ENCODE results near the gene KNOP1. TPM values are rescaled to one million over a fixed set of nuclear protein-coding genes. Genes with fewer than 3 reads are reported as not detected.

KNOP1 gene
- total and polyA plus RNA-seq, 2 of the 4 experiments (the other 2 are of a cell fraction) = 7.0 to 8.4 TPM

DNA sequence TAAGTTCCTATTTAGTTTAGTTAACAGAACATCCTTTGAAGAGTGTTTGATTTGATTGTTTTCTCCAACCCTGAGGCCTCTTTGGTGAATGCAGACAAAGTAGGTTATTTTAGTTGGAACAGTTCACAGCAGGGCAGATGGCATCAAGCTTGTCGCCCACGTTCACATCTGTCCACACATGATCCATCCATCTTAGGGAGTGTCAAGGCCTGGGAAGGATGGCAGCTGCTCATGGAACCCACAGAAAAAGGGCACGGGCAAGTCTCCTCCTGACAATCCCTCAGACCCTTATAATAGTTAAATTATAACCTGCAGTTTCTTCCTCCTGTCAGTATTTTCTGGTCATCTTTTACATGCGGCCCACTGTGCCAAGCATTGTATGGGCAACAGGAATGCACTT is 60.2 kb downstream of the KNOP1 start:
- Histone ChIP-seq H3K4me3 (ENCODE audit: insufficient read depth, low read depth, low read length) (no peak overlapping the region), H4K91ac (ENCODE audit: insufficient read depth, low read depth, low read length) (no peak overlapping the region), H3K18ac (ENCODE audit: low read depth, low read length) (no peak overlapping the region), H2BK20ac (ENCODE audit: low read depth, low read length) (no peak overlapping the region), H3K79me1 (ENCODE audit: low read depth in 1 of 2, low read length in 2 of 2) (no peaks in the 10 kb centered on the region), H3K9me1 (ENCODE audit: insufficient read depth, low read length) (no peaks in the 10 kb centered on the region), H3K4ac (ENCODE audit: low read depth, low read length) (no peak overlapping the region), H4K5ac (ENCODE audit: low read depth, low read length) (no peak overlapping the region), H3K4me1 (ENCODE audit: control insufficient read depth, insufficient read depth, low read length) (no peaks in the 10 kb centered on the region), H2AK9ac (replicated peaks; ENCODE audit: low read depth, low read length, poor library complexity) (no peak overlapping the region), H2AK5ac (ENCODE audit: low read depth, low read length) (no peak overlapping the region), H2BK5ac (ENCODE audit: low read depth, low read length, poor library complexity, severe bottlenecking) (no peak overlapping the region), H3K14ac (replicated peaks; ENCODE audit: low read depth, low read length) (no peak overlapping the region), H4K8ac (ENCODE audit: low read depth in 2 of 2, low read length in 2 of 2) (no peak overlapping the region), H2BK120ac (ENCODE audit: low read depth, low read length) (no peak overlapping the region), H2BK15ac (ENCODE audit: low read depth, low read length) (no peak overlapping the region), H2AFZ (replicated peaks; ENCODE audit: low read length, poor library complexity) (no peak overlapping the region), H3K4me2 (ENCODE audit: low read depth, low read length) (no peak overlapping the region), H3K27me3 (ENCODE audit: control insufficient read depth, insufficient read depth, low read length) (no peaks in the 10 kb centered on the region), H3K23ac (ENCODE audit: low read depth, low read length) (no peak overlapping the region), H3K9ac (ENCODE audit: low read depth, low read length) (no peak overlapping the region), H3K27ac (ENCODE audit: insufficient read depth, low read length) (no peak overlapping the region), H3K56ac (ENCODE audit: extremely low read depth, insufficient read depth, low read length) (no peak overlapping the region), H4K20me1 (ENCODE audit: insufficient read depth, low read length) (no peaks in the 10 kb centered on the region; the same call in 1 of the 2 replicates), H3K36me3 (ENCODE audit: control insufficient read depth, insufficient read depth, low read length) (peaks cover 32% of the 10 kb centered on the region), H3K9me3 (ENCODE audit: control insufficient read depth, insufficient read depth, low read length) (no peaks in the 10 kb centered on the region)
- intact Hi-C loops (cut with micrococcal nuclease) (loop anchor here (5.0 kb wide), 2 partner anchors 56 to 229 kb away; no protein-coding TSS in a partner anchor), in situ Hi-C loops (cut with MboI; ENCODE audit: low sequenced_read_pairs) (no loop called here), dilution Hi-C loops (cut with HindIII; ENCODE audit: low sequenced_read_pairs, unreplicated experiment) (no loop called here)
- DNase-seq (no peak), ATAC-seq (ENCODE audit: low read depth) (no peak)
- CTCF ChIA-PET = no interaction called here
- no CpG with 5 or more reads among the region's 4 CpGs for WGBS, 2 experiments (ENCODE audit: extremely low coverage in 2 of 2, insufficient read length in 1 of 2)
- no peak for TF ChIP-seq NFE2L2 (IDR thresholded peaks at IDR 0.05; ENCODE audit: low read depth, low read length)
- no peak for TF ChIP-seq RCOR1 (IDR thresholded peaks at IDR 0.05; ENCODE audit: insufficient replicate concordance, low read length)
- TF ChIP-seq BHLHE40 (IDR thresholded peaks at IDR 0.05; ENCODE audit: low read depth, low read length) = no peak
- TF ChIP-seq, protein P1, sequence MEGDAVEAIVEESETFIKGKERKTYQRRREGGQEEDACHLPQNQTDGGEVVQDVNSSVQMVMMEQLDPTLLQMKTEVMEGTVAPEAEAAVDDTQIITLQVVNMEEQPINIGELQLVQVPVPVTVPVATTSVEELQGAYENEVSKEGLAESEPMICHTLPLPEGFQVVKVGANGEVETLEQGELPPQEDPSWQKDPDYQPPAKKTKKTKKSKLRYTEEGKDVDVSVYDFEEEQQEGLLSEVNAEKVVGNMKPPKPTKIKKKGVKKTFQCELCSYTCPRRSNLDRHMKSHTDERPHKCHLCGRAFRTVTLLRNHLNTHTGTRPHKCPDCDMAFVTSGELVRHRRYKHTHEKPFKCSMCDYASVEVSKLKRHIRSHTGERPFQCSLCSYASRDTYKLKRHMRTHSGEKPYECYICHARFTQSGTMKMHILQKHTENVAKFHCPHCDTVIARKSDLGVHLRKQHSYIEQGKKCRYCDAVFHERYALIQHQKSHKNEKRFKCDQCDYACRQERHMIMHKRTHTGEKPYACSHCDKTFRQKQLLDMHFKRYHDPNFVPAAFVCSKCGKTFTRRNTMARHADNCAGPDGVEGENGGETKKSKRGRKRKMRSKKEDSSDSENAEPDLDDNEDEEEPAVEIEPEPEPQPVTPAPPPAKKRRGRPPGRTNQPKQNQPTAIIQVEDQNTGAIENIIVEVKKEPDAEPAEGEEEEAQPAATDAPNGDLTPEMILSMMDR (conservative IDR thresholded peaks at IDR 0.05; ENCODE audit: low read depth, low read length) = no peak
- TF ChIP-seq, protein P2, sequence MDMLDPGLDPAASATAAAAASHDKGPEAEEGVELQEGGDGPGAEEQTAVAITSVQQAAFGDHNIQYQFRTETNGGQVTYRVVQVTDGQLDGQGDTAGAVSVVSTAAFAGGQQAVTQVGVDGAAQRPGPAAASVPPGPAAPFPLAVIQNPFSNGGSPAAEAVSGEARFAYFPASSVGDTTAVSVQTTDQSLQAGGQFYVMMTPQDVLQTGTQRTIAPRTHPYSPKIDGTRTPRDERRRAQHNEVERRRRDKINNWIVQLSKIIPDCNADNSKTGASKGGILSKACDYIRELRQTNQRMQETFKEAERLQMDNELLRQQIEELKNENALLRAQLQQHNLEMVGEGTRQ (IDR thresholded peaks at IDR 0.05; ENCODE audit: low read depth, low read length) = no peak
- TF ChIP-seq CHD1 (IDR thresholded peaks at IDR 0.05; ENCODE audit: low read depth, low read length) = no peak
- no peak for TF ChIP-seq MAFK (IDR thresholded peaks at IDR 0.05; ENCODE audit: low read depth, low read length)
- no peak for TF ChIP-seq MAZ (IDR thresholded peaks at IDR 0.05; ENCODE audit: borderline replicate concordance, low read depth, low read length)
- TF ChIP-seq, protein P3, sequence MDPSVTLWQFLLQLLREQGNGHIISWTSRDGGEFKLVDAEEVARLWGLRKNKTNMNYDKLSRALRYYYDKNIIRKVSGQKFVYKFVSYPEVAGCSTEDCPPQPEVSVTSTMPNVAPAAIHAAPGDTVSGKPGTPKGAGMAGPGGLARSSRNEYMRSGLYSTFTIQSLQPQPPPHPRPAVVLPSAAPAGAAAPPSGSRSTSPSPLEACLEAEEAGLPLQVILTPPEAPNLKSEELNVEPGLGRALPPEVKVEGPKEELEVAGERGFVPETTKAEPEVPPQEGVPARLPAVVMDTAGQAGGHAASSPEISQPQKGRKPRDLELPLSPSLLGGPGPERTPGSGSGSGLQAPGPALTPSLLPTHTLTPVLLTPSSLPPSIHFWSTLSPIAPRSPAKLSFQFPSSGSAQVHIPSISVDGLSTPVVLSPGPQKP (IDR thresholded peaks at IDR 0.05; ENCODE audit: borderline replicate concordance, low read depth, low read length) = no peak
- no peak for TF ChIP-seq POLR2A (IDR thresholded peaks at IDR 0.05; ENCODE audit: low read depth, low read length)
- no peak for TF ChIP-seq FOS (IDR thresholded peaks at IDR 0.05; ENCODE audit: low read depth, low read length)
- TF ChIP-seq RAD21 (IDR thresholded peaks at IDR 0.05; ENCODE audit: low read length) = no peak
- TF ChIP-seq SMC3 (IDR thresholded peaks at IDR 0.05; ENCODE audit: low read depth, low read length) = no peak
- no peak for TF ChIP-seq RFX5 (IDR thresholded peaks at IDR 0.05; ENCODE audit: low read depth, low read length)
- TF ChIP-seq MXI1 (IDR thresholded peaks at IDR 0.05; ENCODE audit: borderline replicate concordance, low read depth, low read length) = no peak
- no peak for TF ChIP-seq CEBPB (IDR thresholded peaks at IDR 0.05; ENCODE audit: low read depth, low read length)
- BruUV-seq (replicated peaks) = no TSS peak
- POLR2A ChIA-PET (ENCODE audit: unreplicated experiment) = no interaction called here
